ENCODE measurements around the gene DGKH.
"Not testable (repeated sequence)": the region's sequence is repeated elsewhere in the genome, so short reads cannot be mapped to it uniquely, and the experiment has no call there.

The DGKH gene

GRCh38 chr13:42076309-42076713 is 27.9 kb downstream of the DGKH start:
- Histone ChIP-seq H3K4me1 (ENCODE audit: control insufficient read depth, insufficient read depth, low read length) (no peaks in the 10 kb centered on the region), H3K9me3 (ENCODE audit: control insufficient read depth, insufficient read depth, low read length) (no peaks in the 10 kb centered on the region), H3K36me3 (ENCODE audit: control insufficient read depth, insufficient read depth, low read length) (no peaks in the 10 kb centered on the region), H3K4me3 (ENCODE audit: low read depth, low read length) (no peak overlapping the region), H3K9ac (ENCODE audit: low read depth, low read length) (no peak overlapping the region), H3K27me3 (ENCODE audit: control insufficient read depth, insufficient read depth, low read length) (no peaks in the 10 kb centered on the region)

DNA sequence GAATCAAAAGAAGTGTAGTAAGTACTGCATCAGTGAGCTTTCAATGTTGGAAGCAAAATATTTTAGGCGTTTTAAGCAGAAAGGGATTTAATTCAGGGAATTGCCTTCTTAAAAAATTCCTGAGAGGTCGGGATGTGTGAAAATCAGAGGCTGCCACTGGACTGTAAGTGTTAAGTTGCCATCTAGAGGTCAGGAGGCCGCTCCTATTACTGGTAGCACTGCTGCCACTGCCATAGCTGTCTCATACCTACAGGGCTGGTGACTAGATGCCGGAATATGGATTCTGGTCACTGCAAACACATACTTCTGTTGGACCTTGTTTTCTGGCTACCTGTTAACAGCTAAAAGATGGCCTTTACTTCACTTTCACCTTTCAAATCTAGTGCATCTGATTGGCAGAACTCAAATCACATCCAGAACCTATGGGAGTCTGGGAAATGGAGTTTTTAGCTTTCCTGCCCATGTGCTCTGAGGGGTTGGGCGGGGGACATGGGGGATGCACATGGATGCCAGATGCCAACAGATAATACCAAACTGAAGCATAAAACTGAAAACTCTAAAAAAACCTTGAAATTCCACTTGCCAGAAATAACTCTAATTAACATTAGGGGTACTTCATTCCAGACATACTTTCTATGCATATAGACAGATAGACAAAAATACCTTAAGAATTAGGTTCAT is 29.8 kb downstream of the DGKH start:
- H3K4me3 ChIP-seq (ENCODE audit: low read depth, low read length): no peak overlapping the region

GRCh38 chr13:42083138-42083770 is 34.8 kb downstream of the DGKH start:
- H3K36me3 ChIP-seq (ENCODE audit: control insufficient read depth, insufficient read depth, low read length): no peaks in the 10 kb centered on the region
- H3K9me3 ChIP-seq (ENCODE audit: control insufficient read depth, insufficient read depth, low read length): no peaks in the 10 kb centered on the region
- no peaks in the 10 kb centered on the region for H3K27me3 ChIP-seq (ENCODE audit: control insufficient read depth, insufficient read depth, low read length)
- H3K4me3 ChIP-seq (ENCODE audit: low read depth, low read length): no peak overlapping the region
- H3K9ac ChIP-seq (ENCODE audit: low read depth, low read length): no peak overlapping the region
- H3K4me1 ChIP-seq (ENCODE audit: control insufficient read depth, insufficient read depth, low read length): no peaks in the 10 kb centered on the region

More for the DNA sequence above, 29.8 kb downstream of the DGKH start:
- no peaks in the 10 kb centered on the region for H3K4me1 ChIP-seq (ENCODE audit: control insufficient read depth, insufficient read depth, low read length)
- no peaks in the 10 kb centered on the region for H3K27me3 ChIP-seq (ENCODE audit: control insufficient read depth, insufficient read depth, low read length)
- H3K9ac ChIP-seq (ENCODE audit: low read depth, low read length): no peak overlapping the region
- no peaks in the 10 kb centered on the region for H3K9me3 ChIP-seq (ENCODE audit: control insufficient read depth, insufficient read depth, low read length)
- no peaks in the 10 kb centered on the region for H3K36me3 ChIP-seq (ENCODE audit: control insufficient read depth, insufficient read depth, low read length)

DNA sequence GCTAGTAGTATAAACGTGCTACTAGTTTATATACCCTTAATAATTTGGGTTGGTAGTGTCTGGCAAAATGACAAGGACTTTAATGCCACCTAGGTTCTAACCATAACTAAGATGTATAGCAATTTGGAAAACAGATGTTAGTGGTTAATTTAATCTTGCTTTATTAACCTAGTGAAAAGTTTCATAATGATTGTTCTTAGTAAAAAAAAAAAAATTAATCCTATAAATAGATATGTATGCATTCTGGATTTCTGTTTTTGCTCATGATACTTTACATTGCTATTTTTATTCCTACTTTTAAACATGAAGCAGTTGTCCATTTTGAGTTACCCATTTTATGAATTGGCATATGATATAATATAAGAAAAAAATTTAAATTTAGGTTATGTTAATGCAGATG is 36.3 kb downstream of the DGKH start:
- no peak overlapping the region for H3K4me3 ChIP-seq (ENCODE audit: low read depth, low read length)
- H3K4me1 ChIP-seq (ENCODE audit: control insufficient read depth, insufficient read depth, low read length): no peaks in the 10 kb centered on the region

GRCh38 chr13:42086582-42086981 is 38.1 kb downstream of the DGKH start:
- Histone ChIP-seq H3K4me3 (ENCODE audit: low read depth, low read length) (no peak overlapping the region), H3K9ac (ENCODE audit: low read depth, low read length) (no peak overlapping the region), H3K9me3 (ENCODE audit: control insufficient read depth, insufficient read depth, low read length) (no peaks in the 10 kb centered on the region), H3K27me3 (ENCODE audit: control insufficient read depth, insufficient read depth, low read length) (no peaks in the 10 kb centered on the region), H3K4me1 (ENCODE audit: control insufficient read depth, insufficient read depth, low read length) (no peaks in the 10 kb centered on the region), H3K36me3 (ENCODE audit: control insufficient read depth, insufficient read depth, low read length) (no peaks in the 10 kb centered on the region)

More for the DNA sequence above, 36.3 kb downstream of the DGKH start:
- no peaks in the 10 kb centered on the region for H3K36me3 ChIP-seq (ENCODE audit: control insufficient read depth, insufficient read depth, low read length)
- H3K27me3 ChIP-seq (ENCODE audit: control insufficient read depth, insufficient read depth, low read length): no peaks in the 10 kb centered on the region
- H3K9me3 ChIP-seq (ENCODE audit: control insufficient read depth, insufficient read depth, low read length): no peaks in the 10 kb centered on the region
- no peak overlapping the region for H3K9ac ChIP-seq (ENCODE audit: low read depth, low read length)

DNA sequence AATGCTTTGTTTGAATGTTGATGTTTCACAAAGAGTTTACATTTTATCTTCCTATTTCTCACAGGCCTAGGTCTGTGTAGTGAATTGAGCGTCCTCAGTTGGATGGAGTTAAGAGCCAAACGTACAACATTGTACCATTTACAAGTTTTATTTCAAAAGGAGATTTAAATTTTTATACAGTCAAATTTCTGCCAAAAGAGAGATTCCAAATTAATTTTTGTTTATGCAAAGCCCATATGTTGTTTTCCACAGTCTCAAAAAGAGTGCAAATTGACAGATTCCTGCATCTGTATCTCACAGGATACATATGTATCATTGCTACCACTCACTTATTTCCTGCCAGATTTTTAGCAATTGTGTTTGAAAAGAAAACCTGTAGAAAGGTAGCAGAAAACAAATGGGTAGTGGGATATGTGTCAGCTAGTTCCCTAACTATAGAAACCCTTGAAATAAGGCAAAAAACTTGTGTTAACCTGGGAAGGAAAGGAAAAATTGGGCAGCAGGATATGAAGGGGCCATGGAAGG is 46.1 kb downstream of the DGKH start:
- Histone ChIP-seq H3K9ac (ENCODE audit: low read depth, low read length) (no peak overlapping the region), H3K36me3 (ENCODE audit: control insufficient read depth, insufficient read depth, low read length) (no peaks in the 10 kb centered on the region), H3K27me3 (ENCODE audit: control insufficient read depth, insufficient read depth, low read length) (no peaks in the 10 kb centered on the region), H3K4me3 (ENCODE audit: low read depth, low read length) (no peak overlapping the region), H3K4me1 (ENCODE audit: control insufficient read depth, insufficient read depth, low read length) (no peaks in the 10 kb centered on the region), H3K9me3 (ENCODE audit: control insufficient read depth, insufficient read depth, low read length) (no peaks in the 10 kb centered on the region)

- not testable (repeated sequence) for H3K4me1 ChIP-seq (ENCODE audit: control insufficient read depth, insufficient read depth, low read length); H3K4me3 ChIP-seq (ENCODE audit: low read depth, low read length); H3K36me3 ChIP-seq (ENCODE audit: control insufficient read depth, insufficient read depth, low read length); H3K9ac ChIP-seq (ENCODE audit: low read depth, low read length); H3K27me3 ChIP-seq (ENCODE audit: control insufficient read depth, insufficient read depth, low read length); H3K9me3 ChIP-seq (ENCODE audit: control insufficient read depth, insufficient read depth, low read length)
These were observed 47.8 kb downstream of the DGKH start for GRCh38 chr13:42096222-42096621.

GRCh38 chr13:42099962-42100675 is 51.7 kb downstream of the DGKH start:
- H3K4me1 ChIP-seq (ENCODE audit: control insufficient read depth, insufficient read depth, low read length): no peaks in the 10 kb centered on the region
- H3K36me3 ChIP-seq (ENCODE audit: control insufficient read depth, insufficient read depth, low read length): no peaks in the 10 kb centered on the region
- no peaks in the 10 kb centered on the region for H3K9me3 ChIP-seq (ENCODE audit: control insufficient read depth, insufficient read depth, low read length)
- H3K9ac ChIP-seq (ENCODE audit: low read depth, low read length): no peak overlapping the region
- H3K27me3 ChIP-seq (ENCODE audit: control insufficient read depth, insufficient read depth, low read length): no peaks in the 10 kb centered on the region
- no peak overlapping the region for H3K4me3 ChIP-seq (ENCODE audit: low read depth, low read length)

- Histone ChIP-seq H3K4me3 (ENCODE audit: low read depth, low read length) (no peak overlapping the region), H3K4me1 (ENCODE audit: control insufficient read depth, insufficient read depth, low read length) (no peaks in the 10 kb centered on the region), H3K27me3 (ENCODE audit: control insufficient read depth, insufficient read depth, low read length) (no peaks in the 10 kb centered on the region), H3K9ac (ENCODE audit: low read depth, low read length) (no peak overlapping the region), H3K9me3 (ENCODE audit: control insufficient read depth, insufficient read depth, low read length) (no peaks in the 10 kb centered on the region), H3K36me3 (ENCODE audit: control insufficient read depth, insufficient read depth, low read length) (no peaks in the 10 kb centered on the region)
These were observed 52.5 kb downstream of the DGKH start for GRCh38 chr13:42100960-42101359.

DNA sequence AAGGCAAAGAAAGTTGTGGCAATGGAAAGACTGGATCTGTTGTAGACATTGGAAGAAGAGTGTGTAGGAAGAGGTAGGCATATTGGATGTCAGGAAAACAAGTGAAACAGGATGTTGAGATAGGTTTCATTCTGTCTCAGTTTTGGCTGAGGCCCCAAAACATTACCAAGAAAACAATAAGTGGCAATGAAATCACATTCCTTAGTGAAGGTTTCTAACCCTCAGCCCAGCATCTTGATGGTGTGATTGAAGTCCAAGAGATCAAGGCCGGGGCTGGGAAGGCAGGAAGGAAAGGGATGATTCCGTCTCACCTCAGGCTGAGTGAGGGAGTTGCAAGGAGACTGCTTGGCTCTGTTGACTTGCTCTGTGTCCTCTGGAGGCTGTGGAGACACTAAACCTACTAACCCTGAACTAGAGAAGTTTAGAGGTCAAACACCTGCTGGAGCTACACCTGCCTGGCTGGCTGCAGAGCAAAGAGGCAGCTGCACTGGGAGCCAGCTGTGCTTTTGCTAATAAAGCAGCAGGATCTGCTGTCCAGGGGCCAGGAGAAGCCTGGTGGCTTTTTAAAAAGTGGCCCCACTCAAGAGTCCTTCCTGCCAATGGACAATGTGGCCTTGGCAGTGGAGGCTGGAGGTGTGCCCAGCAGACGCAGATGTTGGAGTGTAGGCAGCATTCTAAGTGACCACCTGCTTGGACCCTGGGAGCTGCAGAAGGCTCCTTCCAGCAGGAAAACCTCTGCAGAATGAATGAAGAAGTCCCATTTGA is 53.6 kb downstream of the DGKH start:
- Histone ChIP-seq H3K4me3 (ENCODE audit: low read depth, low read length) (no peak overlapping the region), H3K4me1 (ENCODE audit: control insufficient read depth, insufficient read depth, low read length) (no peaks in the 10 kb centered on the region), H3K36me3 (ENCODE audit: control insufficient read depth, insufficient read depth, low read length) (no peaks in the 10 kb centered on the region), H3K9me3 (ENCODE audit: control insufficient read depth, insufficient read depth, low read length) (no peaks in the 10 kb centered on the region), H3K9ac (ENCODE audit: low read depth, low read length) (no peak overlapping the region), H3K27me3 (ENCODE audit: control insufficient read depth, insufficient read depth, low read length) (no peaks in the 10 kb centered on the region)

- Histone ChIP-seq H3K27me3 (ENCODE audit: control insufficient read depth, insufficient read depth, low read length) (no peaks in the 10 kb centered on the region), H3K4me1 (ENCODE audit: control insufficient read depth, insufficient read depth, low read length) (no peaks in the 10 kb centered on the region), H3K36me3 (ENCODE audit: control insufficient read depth, insufficient read depth, low read length) (no peaks in the 10 kb centered on the region), H3K9me3 (ENCODE audit: control insufficient read depth, insufficient read depth, low read length) (no peaks in the 10 kb centered on the region), H3K9ac (ENCODE audit: low read depth, low read length) (no peak overlapping the region), H3K4me3 (ENCODE audit: low read depth, low read length) (no peak overlapping the region)
These were observed 54.8 kb downstream of the DGKH start for GRCh38 chr13:42102961-42103865.
